NCI-H128 (cell line): ENCODE data around the gene TBC1D16.

Experiments used
- DNase-seq: peaks from one replicate; lab custom pipeline; 2025; ENCODE audit not compliant: unreplicated experiment; lab: John Stamatoyannopoulos, UW

The TBC1D16 gene

DNA sequence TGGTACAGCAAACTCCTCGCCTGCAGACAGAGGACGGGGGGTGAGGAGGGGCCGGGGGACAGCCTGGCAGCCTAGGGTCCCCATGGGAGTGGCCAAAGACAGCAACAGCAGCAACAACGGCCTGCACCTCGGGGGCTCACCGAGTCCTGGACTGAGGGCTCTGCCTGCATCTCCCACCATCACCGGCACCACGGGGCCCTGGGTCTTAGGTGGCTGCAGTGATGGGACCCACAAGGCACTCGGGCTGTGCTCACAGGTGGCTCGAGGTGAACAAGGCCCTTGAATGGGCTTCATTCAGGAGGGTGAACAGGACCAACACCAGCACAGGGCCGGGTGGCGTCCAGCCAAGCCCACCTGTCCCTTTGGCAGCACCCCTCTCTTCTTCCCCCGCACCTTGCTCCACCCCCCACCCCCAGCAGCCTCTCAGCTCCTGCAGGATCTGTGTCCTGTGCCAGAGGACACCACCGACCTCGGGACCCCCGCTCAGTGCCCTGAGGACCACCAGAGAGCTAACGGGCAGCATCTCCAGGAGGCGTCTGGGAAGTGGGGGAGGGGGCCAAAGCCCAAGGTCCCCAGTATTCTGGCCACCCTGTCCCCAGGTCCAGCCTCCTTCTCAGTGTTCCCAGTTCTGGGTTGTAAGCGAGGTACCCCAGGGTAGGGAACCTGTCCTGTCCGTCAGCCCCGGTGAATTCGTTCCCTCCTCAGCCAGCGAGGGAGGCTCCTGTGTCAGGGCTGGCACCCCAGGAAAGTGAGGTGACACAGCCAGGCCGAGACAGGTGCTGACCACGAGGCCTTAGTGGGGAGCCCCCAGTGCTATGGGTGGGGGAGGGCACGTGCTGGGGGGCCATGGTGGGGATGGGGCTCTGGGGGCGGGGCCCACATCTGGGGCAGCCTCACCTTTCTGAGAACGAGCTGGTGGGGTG, 94.3 kb downstream of the TBC1D16 start:
- DNase-seq: no peak

DNA sequence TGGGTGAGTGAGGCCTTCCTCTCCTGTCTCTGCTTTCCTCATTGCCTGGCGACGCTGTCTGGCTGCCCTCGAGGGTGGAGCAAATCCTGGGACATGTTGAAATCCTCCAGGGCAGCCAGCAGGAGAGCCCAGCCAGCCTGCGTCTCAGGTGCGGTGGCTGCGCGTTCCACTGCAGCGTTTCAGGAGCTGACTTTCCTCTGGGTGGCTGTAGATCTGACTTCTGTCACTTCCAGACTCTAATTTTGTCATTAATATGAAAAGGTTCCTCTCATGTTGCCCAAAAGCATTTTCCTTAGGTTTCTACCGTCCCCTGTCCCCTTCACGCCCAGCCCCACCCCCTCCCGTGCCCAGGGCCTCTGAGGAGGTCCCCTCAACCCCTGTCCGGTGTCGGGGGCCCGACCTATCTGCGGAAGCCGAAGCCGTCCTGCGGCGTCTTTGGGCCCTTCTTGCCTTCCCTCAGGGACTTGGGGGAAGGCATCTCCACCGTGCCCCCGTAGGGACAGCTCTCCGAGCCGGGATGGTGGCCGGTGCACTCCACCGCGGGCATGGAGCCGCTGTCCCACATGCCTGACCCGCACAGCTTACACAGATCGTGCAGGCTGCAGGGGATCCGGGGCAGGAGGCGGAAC, 95.1 kb downstream of the TBC1D16 start:
- DNase-seq: no peak

DNA sequence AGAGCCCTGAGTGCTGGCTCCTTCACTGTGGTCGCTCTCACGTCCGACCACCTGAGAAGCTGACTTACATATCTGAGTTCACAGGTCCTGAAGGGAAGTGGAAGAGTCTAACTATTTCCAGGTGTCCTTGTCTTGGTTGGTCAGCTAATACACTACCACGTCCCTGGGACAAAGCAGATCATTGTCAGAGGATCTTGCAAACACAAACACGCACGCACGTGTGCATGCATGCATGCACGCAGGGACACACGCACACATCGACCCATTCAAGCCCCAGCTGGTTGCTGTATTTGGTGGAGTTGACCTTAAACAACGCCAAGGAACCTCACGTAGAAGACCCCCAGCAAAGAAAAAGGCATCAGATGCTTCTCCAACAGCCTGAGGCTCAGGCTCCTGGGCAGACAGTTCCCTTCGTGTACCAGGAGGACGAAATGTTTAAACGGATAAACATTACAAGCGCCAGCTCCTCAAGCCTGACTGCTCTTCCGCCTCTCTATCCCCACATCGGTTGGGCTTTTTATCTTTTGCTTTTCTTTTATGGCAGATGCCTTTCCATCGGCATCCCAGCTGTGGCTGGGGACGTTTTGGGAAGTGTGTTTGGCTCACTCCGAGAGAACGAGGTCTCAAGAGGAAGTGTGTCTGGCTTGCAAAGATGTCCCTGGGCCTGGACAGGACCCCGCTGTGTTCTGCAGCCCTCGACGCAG, 95.8 kb downstream of the TBC1D16 start:
- no peak for DNase-seq

DNA sequence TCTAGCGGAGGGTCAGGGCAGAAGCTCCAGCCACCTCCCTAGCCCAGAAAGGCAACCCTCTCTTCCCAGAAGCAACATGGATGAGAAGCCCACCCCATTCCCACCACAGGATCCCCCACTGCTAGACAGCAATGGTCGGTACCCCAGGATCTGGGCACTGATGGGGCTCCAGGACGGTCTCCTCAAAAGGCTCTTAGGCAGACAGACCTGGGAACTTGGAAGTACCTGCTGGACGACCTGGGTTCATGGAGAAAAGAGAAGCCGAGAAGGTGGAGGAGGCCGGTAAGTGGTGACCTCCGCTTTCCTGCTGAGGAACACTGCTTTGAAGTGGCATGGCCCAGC, 96.6 kb downstream of the TBC1D16 start:
- no peak for DNase-seq

DNA sequence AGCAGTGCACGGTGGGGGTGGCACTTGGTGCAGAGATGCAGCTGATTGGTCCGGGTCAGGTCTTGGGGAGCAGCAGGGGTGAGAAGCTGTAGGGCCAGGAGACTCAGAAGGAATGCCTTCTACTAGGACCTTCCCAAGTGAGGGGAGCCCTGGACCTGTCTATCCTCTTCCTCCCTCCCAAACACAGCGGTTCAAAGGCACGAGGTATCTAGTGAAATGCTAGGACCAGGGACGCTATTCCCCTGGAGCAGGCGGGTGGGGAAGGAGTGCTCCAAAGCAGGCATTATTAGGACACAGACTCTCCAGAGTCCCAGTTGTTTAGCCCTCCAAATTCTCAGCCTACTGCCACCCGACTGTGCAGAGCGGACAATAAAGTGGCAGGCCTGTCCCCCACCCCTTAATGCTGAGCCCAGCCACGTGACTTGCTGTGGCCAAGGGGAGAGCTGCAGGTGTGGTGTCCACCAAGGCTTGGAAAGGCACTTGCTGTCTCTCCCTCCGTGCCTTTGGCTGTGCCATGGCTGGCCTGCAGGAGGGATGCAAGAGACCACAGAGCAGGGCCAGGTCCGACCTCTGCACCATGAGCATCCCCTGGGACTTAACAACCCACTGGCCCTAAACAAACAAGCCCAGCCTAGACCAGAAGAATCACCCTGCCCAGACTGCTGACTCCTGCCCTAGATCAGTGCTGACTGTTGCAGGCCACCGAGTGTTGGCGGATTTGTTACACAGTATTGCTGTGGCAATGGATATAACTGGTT, 97.2 kb downstream of the TBC1D16 start:
- no peak for DNase-seq

DNA sequence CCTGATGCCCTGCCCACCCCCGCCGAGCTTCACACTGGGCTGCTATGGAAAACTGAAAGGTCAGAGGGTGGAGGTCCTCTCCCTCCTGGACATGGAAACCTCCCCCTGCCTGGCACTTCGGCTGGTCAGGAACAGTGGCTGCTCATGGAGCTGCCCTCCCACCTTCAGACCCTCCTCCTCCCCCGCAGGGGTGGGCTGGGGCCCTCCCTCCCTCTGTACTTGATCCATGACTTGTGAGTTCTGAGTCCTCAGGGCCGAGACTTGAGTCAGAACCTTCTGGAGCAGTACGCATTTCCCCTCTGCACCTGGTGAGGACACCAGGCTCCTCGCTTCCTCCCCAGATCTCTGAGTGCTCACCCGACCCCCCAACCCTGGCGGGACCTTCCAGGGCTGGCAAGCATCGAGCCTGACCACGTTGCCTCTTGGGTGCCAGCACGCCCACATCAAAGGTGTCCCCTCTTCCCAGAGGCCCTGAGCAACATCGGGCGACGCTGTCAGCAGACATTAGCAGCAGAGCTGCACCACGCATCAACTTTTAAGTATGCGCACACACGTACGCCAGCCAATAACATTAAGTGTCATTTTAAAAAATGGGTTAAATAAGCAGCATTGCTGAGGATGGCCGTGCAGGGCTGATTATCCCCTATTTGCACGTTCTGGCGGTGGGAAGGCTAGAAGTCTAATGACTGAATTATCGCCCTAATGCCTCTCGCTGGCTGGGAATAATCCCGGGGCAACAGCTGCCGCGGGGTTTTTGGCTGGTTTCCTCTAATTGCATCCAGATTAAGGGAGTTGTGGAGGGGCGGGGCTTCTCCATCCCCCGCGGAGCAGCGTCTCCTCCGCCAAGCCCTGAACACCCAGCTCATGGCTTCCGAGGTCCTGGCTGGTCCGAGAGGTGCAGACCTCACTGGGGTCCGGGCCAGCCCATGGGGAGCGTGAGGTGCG, 98.0 kb downstream of the TBC1D16 start:
- no peak for DNase-seq

DNA sequence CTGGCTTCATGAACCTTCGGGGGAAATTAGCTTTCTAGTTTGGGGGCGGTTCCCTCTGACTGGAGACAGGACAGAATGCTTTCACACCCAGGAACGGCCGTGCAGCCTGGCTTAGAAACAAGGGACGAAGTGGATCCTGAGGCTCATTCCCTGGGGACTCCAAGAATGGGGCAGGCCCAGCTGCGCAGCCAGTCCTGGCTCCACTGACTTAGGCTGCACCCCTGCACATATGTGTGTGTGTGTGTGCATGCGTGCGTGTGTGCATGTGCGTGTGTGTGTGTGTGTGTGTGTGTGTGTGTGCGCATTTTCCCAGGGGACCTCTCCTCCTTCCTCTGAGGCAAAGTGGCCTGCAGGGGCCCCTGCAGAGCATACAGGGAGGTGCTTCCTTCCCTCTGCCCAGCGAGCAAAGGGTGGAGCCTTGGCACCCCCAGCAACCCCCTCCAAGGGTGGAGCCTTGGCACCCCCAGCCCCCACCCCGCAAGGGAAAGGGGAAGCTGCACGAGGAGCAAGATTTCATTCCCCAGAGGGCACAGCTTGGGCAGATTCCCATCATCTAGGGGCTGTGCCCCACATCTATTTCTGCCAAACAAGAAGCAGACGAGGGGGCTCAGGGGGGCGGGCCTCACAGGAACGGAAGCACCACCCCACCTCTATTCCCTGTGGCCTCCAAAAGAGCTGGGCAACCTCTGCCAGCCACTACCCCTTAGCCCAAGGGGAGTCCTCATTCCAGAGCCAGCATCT, 98.9 kb downstream of the TBC1D16 start:
- no peak for DNase-seq

DNA sequence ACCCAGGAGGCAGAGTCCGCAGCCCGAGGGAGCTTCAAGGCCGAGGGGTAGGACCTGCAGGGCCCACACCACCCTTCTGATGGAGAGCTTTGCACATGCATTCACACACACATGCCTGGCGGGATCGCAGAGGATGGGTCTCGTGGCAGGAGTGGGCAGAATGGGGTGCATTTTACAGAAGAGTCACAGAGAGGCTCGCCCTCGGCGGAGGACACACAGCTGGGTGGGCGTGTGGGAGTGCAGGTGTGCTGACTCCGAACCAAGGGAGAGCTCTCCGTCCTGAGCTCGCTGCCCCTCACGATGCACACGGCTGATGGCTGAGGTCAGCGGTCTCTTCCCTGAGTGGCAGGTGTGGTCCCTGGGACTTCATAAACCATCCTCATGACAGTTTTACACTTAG, 99.6 kb downstream of the TBC1D16 start:
- no peak for DNase-seq

DNA sequence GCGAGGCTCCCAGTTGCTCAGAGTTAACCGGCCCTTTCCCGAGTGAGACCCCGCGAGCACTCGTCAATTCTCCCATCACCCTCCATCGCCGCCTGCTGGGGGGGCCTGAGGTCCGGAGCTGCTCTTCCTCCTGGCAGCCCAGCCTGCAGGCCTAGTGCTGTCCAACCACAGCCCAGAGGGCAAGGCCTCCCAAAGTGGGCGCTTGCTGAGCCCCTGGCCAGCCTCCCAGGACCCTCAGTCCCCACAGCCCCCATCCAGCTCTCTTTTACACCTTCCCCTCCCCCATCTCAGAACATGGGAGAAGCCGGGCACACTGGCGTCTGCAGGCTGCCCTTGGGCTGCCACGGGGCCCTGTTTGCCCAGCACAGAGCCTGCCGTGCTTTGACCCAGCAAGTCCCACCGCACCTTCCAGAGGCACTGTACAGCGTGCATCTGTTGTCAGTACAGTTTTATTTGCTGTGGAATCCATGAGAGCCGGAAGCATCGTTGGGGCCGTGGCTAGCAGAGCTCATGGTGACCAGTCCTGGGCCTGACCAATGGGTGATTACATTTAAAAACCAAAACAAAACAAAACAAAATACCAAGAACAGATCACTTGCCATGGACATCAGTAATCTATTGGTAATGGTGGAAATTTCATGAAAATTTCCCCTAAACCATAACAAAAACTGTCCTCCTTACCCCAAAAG, 100.3 kb downstream of the TBC1D16 start:
- no peak for DNase-seq

DNA sequence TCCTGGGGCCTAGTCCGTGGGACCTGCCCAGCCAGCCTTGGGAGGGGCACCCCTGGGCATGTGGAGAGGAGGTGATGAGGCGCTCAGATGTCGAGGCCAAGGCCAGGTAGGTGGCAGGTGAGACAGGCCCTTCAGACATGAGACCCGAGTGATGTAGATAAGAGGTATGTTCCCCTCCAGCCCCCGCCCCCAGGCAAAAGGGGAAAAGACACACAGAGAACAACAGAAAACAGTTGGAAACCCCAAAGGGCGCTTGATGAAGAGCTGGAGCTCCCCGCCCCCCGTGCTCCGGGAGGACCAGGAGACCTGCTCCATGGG, 101.1 kb downstream of the TBC1D16 start:
- no peak for DNase-seq

DNA sequence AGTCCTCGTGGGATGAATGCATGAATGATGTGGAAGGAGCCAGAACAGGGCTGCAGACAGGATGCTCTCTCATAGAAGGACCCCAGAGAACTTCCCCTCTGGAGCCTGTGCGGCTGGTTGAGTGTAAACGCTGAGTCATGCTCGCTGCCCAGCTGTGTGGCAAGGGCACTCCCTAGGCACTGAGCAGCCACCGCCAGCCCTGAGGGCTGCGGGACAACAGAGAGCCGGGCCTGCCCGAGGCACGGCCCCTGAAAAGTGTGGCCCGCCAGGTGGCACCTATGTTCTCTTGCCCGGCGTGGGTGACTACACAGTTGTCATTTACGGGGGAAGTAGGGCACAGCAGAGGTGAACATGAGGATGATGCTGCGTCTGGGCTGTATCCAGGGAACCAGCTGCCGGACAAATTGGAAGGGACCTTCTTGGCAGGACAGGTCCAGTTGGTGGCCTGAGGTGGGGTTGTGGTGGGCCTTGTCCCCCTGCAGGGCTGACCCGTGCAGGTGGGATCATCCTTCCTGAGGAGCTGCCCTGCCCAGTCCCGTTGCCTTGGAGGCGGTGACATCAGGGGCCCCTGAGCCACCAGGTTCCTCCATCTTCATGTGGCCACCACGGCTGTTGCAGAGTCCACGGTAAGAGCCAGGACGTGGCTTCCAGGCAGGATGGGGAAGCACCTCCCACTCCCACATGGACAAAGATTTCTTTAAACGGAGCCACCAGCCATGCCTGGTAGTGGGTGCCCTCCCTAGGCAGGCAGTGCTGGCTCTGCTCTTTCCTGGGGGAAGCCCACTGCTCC, 101.6 kb downstream of the TBC1D16 start:
- no peak for DNase-seq

DNA sequence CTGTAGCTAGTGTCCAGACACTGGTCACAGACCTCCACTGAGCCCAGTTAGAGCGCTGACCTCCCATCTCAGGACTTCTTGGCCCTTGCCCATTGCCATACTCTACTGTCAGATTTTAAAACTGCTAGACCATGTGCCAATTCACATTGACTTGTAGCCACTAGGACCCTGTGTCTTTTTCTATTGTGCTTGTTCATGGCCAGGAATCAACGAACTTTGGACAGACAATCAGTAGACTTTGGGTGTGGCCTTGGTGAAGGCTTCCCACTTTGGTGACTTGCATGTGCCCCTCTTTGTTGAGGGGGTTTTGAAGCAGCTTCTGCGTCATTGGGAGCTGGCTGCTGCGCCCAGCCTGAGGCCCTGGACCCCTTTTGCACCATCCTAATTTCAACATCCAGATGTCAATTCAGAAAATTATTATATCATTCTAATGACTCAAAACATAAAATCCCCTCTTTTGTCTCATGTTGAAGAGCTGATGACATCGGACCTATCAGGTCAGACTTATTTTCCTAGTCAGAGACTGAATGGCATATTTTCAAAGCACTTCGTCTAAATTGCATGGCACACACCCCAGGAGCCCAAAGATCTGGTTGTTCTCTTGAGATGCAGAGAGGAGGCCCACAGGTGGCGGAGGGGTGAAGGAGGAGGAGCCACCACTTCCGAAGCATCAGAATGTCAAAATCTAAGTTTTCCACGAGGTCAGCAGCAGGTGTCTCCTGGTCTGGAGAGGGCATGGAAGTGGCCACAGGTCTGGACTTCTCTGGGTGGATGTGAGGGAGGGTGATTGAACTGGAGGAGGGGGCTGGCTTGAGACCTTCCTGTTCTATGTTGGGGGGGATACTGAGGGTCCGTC, 103.0 kb downstream of the TBC1D16 start:
- DNase-seq: no peak

DNA sequence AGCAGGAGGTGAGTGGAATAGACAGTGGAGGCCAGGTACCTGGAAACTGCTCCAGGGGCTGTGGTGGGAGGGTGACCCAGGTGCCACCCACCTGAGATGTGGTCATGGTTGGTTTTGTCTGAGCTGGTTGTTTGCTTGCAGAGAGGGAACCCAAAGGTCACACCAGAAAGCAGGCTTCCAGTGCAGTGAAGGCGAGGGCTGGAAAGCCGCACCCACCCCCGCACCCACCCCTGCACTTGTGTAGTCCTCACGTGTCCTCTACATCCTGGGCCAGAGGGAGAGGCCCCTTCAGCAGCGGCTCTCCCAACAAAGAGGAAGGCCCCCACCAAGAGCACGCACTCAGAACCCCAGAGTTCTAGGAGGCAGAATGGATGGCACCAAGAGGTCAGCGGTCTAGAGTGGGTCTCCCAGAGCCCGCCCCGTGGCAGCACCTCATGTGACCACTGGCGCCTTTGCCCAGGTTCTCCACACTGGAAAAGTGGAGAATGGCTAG, 103.8 kb downstream of the TBC1D16 start:
- no peak for DNase-seq

DNA sequence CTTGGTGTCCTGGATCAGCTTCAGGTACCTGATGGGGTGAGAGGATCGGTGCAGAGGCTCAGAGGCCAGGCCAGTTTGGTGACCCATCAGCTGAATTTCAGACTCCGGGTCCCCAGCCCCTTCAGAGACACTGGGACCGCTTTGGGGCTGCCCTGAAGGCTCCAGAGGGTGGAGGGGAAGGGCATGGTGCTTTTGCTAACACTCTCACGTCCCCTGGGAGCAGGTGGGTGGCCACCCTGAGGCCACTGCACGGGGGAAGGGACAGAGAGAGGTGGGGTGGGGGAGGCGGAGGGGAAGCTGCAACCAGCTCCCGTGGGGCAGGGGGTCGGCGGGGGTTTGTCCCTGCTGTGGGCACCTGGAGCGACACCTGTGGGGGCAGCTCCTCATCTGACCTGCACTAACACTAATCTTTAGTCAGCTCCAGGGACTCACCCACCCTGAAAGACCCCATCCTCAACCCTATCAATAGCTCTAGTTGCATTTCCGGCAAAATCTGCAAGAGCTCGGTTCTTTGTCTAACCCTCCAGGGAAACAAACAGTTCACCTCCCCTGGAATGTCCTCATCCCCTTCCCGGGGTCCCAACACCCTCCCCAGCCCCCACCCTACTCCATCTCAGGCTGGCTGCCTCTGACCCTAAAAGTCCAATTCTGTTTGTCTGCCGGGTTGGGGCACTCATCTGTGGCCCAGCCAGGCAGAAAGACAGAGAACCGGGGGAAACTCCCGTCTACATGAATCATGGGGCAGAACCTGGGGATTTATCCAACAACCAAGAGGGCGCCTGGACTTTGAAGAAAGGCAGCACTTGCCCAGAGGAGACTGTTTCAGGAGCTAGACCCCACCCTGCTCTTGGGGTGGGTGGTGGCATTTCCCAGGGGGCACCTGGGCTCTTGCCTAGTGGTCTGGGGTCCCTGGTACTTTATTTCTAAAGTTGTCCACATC, 104.5 kb downstream of the TBC1D16 start:
- no peak for DNase-seq

DNA sequence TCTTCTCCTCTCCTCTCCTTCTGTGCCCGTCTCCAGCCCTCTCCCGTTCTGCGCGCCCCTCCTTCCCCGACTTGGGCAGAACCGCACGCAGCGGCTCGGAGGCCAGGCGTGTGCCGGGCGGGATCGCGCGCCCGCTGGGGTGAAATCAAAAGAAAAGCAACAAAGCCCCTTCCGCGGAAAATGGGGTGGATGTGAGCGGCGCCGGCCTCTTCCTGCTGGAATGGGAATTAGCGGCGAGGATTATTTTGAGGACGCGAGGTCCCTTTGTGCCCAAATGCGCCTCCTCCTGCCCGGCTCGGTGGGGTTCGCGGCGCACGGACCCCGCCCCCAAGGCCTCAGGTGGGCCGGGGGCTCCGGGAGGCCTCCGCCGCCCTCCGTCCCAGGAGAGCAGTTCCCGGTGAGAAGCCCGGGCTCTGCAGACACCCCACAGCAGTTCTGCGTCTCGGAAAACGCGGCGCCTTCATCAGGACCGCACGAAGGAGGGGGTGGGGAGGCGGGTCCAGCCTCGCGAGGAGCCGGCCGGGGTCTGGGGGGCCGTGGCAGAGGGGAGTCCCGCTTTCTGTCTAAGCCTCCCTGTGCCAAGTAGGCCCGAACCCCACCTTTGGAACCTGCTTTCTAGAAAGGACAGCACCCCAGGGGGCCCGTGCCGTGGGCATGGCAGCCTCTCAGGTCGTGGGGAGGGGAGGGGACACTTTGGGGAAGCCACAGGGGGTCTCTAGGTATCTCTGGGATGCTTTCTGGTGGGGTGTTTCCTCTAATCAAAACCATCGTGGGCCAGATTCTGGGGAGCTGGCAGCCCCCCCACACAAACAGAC, 105.4 kb downstream of the TBC1D16 start:
- DNase-seq: no peak
